Hippocampal formation (tissue), 2 donors: Measurements from ENCODE around the gene PLA2G4C.

ENCODE experiments used
- DNase-seq, 2 donors: peaks; one replicate each; lab custom pipeline; 2025; lab: John Stamatoyannopoulos, UW

The PLA2G4C gene

GRCh38 chr19:48053076-48053475, 57.5 kb downstream of the PLA2G4C start:
- DNase-seq: no peak

DNA sequence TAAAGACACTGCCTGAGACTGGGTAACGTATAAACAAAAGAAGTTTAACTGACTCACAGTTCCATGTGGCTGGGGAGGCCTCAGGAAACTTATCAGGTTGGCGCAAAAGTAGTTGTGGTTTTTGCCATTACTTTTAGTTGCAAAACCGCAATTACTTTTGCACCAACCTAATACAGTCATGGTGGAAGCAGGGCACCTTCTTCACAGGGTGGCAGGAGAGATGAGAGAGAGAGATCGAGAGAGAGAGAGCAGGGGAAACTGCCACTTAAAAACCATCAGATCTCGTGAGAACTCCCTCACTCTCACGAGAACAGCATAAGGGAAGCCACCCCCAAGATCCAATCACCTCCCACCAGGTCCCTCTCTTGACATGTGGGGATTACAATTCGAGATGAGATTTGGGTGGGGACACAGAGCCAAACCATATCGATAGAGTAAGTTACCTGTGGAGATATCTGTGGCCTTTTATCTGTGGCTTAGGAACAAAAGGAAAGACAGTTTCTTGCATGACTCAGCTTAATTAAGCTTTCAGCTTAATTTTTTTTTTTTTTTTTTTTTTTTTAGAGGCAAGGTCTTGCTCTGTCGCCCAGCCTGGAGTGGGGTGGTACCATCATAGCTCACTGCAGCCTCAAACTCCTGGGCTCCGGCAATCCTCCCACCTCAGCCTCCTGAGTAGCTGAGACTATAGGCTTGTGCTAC, 59.1 kb downstream of the PLA2G4C start:
- no peak for DNase-seq

DNA sequence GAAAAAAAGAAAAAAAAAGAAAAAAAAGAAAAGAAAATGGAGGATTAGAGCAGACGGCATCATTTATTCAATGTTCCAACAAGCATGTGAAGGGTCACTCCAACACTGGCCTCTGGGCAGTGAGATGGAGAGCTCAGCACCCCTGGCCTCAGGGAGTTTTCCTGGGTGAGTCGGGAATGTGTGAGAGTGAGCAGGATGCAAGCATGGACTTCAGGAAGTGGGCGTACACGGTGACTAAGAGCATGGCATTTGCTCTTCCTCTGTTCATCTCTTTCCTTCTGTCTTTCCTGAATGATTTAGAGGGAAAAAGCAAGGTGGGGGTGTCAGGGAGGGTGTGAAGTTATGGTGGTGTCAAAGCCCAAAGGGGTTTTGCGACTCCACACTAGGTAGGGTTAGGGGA, 66.1 kb downstream of the PLA2G4C start:
- no peak for DNase-seq

DNA sequence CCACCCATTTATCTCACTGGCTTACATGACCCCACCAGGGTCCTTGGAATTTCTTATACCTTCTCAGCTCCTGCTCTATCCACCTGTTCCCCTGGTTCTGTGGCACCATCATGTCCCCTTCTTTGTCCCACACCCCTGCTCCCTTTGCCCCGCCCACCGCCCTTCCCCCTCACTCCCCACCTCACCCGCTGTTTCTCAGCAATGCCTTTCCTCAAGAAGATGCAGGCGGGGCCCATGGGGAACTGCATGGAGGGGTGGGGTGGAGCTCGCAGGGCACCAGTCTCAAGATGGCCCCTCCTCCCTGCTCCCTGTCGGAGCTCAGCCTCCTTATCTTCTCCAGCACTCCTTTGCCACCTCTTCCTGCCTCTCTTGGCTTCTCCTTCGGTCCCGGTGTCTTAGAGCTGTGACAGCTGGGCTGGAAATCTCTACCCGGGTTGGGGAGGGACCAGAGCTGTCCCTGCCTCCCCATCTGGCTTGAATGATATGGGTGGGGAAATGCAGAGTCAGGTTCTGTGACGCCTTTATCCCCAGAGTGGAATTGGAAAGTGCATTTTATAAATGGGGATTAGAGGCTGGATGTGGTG, 66.8 kb downstream of the PLA2G4C start, which contains the start of gene CABP5:
CABP5 (minus strand) TSS at position 405 of the 584 bp plus-strand sequence; CDS start at position 248, 157 bp downstream.
- no peak for DNase-seq

DNA sequence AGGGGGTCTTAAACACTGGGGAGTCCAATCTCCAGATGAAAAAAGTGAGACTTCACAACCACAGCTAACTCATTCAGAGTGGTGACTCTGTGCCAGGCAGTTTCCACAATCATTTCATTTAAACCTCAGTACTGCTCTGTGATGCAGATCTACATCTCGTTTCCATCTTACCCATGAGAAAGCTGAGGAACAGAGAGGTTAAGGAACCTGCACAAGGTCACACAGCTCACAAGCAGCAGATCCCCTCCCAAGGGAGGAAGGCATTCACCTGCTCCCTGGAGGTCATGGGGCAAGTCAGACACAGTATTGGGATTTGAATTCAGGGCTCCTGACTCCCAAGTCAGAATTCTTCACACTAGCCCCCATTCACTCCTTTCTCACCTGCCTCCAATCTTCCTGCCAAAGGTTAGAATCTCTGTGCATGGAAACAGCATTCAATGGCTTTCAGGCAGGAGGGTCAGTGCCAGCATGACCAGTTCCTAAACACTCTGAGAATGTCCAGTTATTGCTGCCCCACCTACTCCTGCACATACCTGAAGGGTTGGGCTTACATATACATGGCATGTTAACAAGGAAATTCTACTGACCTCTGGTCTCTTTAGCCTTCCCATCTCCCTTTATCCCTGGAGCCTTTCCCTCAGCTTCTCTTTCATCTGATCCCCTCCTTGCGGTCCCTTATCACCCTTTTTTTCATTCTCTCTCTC, 68.6 kb downstream of the PLA2G4C start:
- DNase-seq: no peak

DNA sequence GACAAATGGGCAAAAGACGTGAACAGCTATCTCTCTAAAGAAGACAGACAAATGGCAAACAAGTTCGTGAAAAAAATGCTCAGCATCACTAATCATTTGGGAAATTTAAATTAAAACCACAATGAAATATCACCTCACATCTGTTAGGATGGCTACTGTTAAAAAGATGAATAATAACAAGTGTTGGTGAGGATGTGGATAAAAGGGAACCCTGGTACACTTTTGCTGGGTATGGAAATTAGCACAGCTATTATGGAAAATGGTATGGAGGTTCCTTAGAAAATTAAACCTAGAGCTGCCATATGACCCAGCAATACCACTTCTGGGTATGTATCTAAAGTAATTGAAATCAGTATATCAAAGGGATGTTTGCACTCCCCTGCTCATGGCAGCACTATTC, 73.9 kb downstream of the PLA2G4C start:
- DNase-seq: no peak

- DNase-seq: no peak
These were observed 77.0 kb downstream of the PLA2G4C start for GRCh38 chr19:48033604-48034003.

- DNase-seq: no peak
These were observed 80.5 kb downstream of the PLA2G4C start for GRCh38 chr19:48030073-48030472.

- no peak for DNase-seq
These were observed 81.2 kb downstream of the PLA2G4C start for GRCh38 chr19:48029431-48029830.

DNA sequence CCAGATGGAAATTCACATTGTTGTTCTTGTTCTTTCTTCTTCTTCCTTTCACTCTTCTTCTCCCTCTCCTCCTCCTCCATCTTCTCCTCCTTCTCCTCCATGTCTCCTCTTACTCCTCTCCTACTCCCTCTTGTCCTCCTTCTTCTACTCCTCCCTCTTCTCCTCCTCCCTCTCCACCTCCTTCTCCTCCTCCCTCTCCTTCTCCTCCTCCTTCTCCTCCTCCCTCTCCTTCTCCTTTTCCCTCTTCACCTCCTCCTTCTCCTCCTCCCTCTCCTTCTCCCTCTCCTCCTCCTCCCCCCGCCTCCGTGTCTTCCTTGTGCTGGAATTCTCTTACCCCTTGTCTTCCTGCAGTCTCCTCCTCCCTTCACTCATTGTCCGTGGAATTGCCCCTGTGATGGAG, 85.1 kb downstream of the PLA2G4C start:
- no peak for DNase-seq

DNA sequence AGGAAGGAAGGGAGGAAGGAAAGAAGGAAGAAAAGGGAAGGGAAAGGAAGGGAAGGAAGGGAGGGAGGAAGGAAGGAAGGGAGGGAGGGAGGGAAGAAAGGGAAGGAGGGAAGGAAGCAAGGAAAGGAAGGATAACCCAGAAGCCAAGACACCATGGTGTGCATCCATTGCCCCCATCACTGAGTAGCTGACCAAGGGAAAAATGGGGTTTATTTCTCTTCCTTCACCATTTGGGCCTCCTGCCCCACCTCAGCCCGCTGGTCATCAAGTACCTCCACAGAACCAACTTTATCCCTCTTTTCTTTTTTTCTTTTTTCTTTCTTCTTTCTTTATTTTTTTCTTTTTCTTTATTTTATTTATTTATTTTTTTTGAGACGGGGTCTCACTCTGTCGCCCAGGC, 87.1 kb downstream of the PLA2G4C start:
- no peak for DNase-seq

GRCh38 chr19:48023011-48023410, 87.6 kb downstream of the PLA2G4C start:
- DNase-seq: no peak

DNA sequence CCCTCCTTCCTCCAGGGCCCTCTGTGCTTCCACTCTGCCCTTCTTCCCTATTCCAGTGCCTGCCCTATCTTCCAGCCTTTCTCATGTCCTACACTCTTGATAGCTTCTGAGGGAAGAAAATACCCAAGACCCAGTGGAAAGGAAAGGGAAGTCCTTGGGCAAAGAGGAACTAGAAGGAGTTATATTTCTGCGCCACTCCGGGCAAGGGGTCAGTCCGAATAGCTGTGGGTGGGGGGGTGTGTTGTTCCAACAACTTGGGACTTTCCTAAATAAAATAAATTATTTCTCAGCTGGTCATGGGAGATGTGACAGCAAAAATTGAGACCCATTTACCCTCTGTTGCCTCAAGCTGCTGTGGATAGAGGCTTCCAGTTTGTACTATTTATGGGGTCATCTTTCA, 89.9 kb downstream of the PLA2G4C start:
- DNase-seq: no peak

- no peak for DNase-seq
These were observed 99.5 kb downstream of the PLA2G4C start for GRCh38 chr19:48010932-48011758.

DNA sequence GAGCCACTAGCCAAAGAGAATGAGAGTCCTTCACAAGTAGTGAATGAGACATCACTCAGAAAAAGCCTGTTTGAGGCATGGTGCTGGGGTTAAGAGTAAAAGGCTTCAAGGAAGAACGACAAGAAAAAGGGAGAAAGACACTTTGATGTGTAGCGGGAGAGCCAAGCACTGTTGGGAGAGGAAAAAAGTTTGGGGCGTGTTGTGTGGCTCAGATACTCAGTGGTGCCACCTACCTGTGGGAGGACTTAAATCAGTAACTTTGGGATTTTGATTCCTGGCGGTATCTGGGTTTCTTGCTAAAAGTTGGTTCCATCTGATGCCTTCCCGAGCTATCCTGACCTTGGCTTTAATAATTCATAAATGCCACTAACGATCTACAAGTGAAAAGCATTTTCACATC, 103.9 kb downstream of the PLA2G4C start:
- no peak for DNase-seq

DNA sequence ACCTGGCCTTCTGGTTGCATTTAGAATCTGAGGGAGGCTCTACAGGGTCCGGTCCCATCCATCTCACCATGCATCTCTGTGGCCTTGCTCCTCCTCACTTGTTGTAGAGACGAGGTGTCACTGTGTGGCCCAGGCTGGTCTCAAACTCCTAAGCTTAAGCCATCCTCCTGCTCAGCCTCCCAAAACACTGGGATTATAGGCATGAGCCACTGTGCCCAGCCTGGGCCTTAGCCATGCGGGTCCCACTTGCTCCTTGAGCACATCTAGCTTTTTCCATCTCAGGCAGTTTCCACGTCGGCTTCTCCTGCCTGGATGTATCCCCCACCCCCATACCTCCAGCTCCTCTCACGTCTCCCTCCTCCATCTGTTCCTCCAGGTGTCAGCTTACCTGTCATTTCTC, 106.4 kb downstream of the PLA2G4C start:
- no peak for DNase-seq

GRCh38 chr19:48000846-48001245, 109.8 kb downstream of the PLA2G4C start:
- no peak for DNase-seq

DNA sequence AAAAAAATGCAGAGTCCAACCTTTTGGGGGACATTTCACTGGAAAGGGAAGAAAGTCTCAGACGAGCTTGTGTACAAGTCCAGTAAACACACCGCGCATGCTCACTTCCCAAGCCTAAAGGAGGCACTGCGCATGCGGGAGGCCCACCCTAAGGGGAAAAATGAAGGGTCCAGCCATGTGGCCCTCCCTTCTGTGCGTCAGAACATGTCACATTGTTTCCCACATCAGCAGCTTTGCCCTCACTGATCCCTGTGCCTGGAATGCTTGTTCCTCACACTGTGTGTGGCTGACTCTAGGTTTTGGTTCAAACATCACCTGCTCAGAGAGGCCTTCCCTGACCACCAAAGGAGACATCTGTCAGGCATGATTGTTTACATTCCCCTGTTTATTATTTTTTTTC, 111.8 kb downstream of the PLA2G4C start:
- DNase-seq: no peak
